Right ventricle myocardium superior (tissue), 1 donor: Measurements from ENCODE around the gene STYK1. TPM values are rescaled to one million over a fixed set of nuclear protein-coding genes. Genes with fewer than 3 reads are reported as not detected.
"Not testable (repeated sequence)": the region's sequence is repeated elsewhere in the genome, so short reads cannot be mapped to it uniquely, and the experiment has no call there.

Experiments
- ATAC-seq: fragments of 200-7000 bp; cut with Tn5 transposase; one replicate; pipeline ENCODE4 v1.9.1; 2020; ENCODE audit warnings: mild to moderate bottlenecking; ENCODE audit not compliant: poor library complexity
- DNase-seq: peaks from one replicate; pipeline ENCODE4 v3.0.0-alpha.2; 2020
- intact Hi-C: fragments of 100-400 bp; cut with DNase I; formaldehyde crosslinking; loops from one replicate; pipeline ENCODE4 v1.11.2; 2022
- total RNA-seq: library from RNA; stranded (reverse); fragmentation: NEBNext Ultra II Directional; extraction: Animal tissue kit (Norgen Biotek cat#: 25700); gene quantifications from one replicate; pipeline ENCODE4 v1.2.1, GENCODE V29; 2021
- donor health status: DM: no; HTN: yes; CAD: no; lungs with severe emphysema.

Gene STYK1
- total RNA-seq, 1 donor from 2014 or later = not detected

GRCh38 chr12:10635306-10635705, 38.5 kb downstream of the STYK1 start:
- no peak for ATAC-seq
- intact Hi-C loops = no loop called here
- DNase-seq = no peak

DNA sequence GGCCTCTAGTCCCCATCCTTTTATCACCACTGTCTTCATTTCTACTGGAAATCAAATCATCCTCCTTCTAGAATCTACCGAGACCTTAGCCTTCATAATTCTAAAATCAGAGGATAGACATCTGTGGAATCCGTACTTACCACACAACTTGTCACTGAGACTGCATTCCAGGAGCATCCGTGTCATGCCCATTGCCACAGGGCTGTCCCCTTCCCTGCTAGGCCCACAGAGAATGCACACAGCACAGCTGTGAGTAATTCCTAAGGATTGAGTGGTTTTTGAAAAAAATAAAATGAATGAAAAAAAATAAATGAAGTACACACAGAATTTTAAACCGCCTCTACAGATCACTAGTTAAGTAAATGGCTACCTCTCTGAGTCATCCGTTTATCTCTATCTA, 39.4 kb downstream of the STYK1 start:
- no peak for ATAC-seq
- no peak for DNase-seq
- intact Hi-C loops = no loop called here

GRCh38 chr12:10633541-10633940, 40.3 kb downstream of the STYK1 start:
- ATAC-seq = no peak
- DNase-seq = no peak
- intact Hi-C loops = no loop called here

DNA sequence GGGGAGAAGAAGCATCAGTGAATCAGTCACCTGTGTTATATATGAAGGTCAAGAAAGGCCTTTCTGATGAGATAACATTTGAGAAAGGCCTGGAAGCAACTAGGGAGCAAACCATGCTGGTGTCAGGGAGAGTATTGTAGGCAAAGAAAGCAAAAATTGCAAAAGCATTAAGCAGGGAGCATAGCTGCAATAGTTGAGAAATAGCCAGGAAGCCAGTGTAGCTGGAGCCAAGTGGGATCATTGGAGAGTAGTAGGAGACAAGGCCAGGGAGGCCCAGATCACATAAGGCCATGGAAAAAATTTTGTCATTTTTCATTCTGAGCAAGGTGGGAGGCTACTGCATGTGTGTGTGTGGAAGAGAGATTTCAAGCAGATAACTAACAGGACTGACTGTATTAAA, 41.6 kb downstream of the STYK1 start:
- intact Hi-C loops = no loop called here
- ATAC-seq (no peak), DNase-seq (no peak)

DNA sequence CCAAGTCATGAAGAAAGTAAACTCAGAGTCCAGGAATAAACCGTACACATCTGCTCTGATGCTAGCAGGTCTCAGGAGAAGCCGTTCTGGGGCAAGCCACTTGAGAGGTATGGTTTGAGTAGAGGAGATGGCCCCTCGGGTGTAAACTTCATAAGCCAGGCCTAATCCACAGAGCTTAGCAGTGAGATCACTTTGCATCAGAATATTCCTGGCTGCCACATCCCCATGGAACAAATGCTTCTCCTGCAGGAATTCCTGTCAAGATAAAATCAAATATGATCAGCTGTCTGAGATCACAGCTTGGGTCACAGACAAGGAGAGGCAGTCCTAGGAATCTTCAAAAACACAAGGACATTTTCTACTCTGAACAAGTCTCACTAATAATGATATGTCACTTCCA, 49.2 kb downstream of the STYK1 start:
- DNase-seq (no peak), ATAC-seq (no peak)
- intact Hi-C loops = no loop called here

DNA sequence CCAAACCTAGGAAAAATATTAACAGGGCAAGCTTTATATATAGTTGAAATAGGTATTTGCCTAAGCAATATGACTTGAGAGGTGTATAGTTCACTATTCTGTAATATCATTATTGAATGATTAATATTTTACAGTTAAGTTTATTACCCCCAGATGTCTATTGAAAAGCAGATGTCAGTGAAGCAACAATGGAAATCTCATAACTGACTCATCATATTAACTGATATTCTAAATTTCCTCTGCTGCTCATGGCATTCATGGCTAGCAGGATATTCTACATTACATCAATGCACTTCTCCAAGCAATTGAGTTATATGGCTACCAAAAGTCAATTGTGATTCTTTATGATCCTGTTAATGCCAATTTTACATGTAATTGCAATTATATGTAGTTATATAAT, 50.7 kb downstream of the STYK1 start:
- intact Hi-C loops = no loop called here
- no peak for ATAC-seq

DNA sequence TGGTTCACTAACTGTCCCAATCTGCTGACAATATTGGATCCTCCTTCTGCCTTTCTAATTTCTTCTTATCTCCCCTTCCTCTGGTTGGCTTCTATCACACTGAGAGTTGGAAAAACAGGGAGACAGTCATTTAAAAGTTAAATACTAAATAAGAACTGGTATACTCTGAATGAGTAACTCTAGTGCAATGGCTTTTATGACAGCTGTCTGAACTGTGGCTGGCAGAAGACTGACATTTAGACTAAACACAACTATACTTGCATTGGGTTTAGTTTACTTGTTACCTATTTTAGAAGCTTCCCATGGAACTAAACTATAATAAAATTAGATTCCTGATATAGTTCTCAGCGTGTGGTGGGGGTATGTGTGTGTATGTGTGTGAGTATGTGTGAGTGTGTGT, 52.6 kb downstream of the STYK1 start:
- ATAC-seq (no peak), DNase-seq (no peak)
- intact Hi-C loops = no loop called here

More for the DNA sequence above, 50.7 kb downstream of the STYK1 start:
- no peak for DNase-seq

DNA sequence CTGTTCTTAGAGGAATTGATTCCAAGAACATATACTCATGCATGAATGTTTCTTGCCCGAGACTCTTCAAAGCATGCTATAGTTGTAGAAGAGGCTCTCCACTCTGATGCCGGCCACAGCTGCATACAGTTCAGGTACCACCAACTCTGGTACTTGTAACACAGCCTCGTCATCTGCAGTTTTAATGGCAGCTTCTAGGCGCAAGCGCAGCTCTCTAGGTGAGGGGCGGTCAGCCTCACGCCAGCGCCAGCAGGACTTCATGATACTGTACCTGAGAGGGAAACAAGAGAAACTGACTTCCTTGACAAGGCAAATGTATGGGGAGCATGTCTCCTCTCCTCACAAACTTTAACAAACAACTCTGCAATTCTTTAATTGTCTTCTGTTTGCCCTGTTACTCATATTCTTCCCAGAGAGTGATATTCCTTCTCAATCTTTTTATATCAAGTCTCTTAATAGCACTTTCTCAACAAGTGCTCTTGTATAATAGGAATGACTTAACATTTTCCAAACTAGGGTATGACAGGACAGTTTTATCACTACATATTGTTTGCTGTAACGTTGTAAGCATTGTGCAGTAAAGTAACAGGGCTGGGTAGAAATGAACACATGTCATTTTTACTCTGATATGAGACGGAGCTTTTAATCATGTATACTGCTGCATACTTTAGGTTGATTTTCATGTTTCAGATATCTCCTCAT, 53.6 kb downstream of the STYK1 start:
- intact Hi-C loops = no loop called here

GRCh38 chr12:10618338-10618987, 55.4 kb downstream of the STYK1 start:
- ATAC-seq = no peak
- intact Hi-C loops = no loop called here

More for the DNA sequence above, 53.6 kb downstream of the STYK1 start:
- no peak for ATAC-seq
- DNase-seq = no peak

GRCh38 chr12:10617863-10618262, 56.0 kb downstream of the STYK1 start:
- ATAC-seq (no peak), DNase-seq (no peak)
- intact Hi-C loops = no loop called here

More at GRCh38 chr12:10618338-10618987, 55.4 kb downstream of the STYK1 start:
- no peak for DNase-seq

GRCh38 chr12:10615532-10615931, 58.3 kb downstream of the STYK1 start:
- no peak for DNase-seq
- no peak for ATAC-seq
- intact Hi-C loops = no loop called here

GRCh38 chr12:10614056-10614370, 59.8 kb downstream of the STYK1 start:
- DNase-seq (no peak), ATAC-seq (no peak)
- intact Hi-C loops = loop anchor here (5.0 kb wide), 1 partner anchor 138 kb away; no protein-coding TSS in a partner anchor

DNA sequence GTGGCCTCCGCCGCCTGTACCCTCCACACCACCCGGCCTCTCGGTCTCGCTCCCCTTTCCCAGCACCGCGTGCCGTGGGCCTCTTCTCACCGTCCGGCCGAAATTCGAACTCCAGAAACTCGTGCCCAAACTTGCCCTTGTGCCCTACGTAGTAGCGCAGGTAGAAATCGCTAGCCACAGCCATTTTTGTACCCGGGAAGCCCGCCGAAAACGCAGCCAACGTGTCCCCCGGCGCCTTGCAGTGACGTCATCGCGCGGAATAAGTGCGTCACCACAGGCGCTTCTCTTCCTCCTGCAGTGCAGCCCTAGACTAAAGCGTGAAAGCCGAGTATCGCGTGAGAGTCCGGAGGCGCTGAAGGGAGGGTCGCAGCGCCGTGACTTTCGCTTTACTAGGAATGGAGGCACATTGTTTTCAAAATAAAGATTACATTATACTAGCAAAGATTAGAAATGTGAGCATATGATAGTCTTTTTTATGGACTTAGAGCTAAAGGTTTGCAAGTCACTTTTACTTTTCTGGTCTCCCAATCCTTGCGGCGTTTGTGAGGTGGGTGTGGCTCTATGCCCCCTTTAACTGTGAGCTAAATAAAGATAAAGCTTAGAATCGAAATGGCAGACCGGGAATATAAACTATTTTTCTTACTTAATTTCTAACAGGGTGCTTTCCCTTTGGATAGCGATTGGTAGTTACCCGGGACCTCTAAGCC, 60.4 kb downstream of the STYK1 start, which contains the start of gene MAGOHB:
Gene MAGOHB (minus strand): TSS at position 261 of the 707 bp plus-strand sequence. CDS start 77 bp downstream, at position 184.
- intact Hi-C loops = loop anchor here (5.0 kb wide), 1 partner anchor 139 kb away; no protein-coding TSS in a partner anchor
- peak; percentile 100 for ATAC-seq
- DNase-seq = peak; percentile 97

- ATAC-seq (peak; percentile 6), DNase-seq (no peak)
- intact Hi-C loops = loop anchor here (5.0 kb wide), 1 partner anchor 139 kb away; no protein-coding TSS in a partner anchor
Measured at GRCh38 chr12:10612984-10613348, 60.9 kb downstream of the STYK1 start.

DNA sequence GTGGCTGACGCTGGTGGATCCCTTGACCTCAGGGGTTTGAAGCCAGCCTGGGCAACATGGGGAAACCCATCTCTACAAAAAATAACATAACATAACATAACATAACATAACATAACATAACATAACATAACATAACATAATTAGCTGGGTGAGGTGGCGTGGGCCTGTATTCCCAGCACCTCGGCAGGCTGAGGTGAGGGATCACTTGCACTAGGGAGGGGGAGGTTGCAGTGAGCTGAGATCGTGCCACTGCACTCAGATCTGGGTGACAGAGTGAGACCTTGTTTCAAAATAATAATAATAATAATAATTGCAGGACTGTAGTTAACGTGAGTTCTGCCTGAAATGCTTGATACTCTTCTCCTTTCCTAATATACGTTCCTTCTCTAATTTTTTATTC, 61.7 kb downstream of the STYK1 start:
- DNase-seq (no peak), ATAC-seq (no peak)
- intact Hi-C loops = loop anchor here (5.0 kb wide), 1 partner anchor 140 kb away; no protein-coding TSS in a partner anchor

- not testable (repeated sequence) for DNase-seq, ATAC-seq
- intact Hi-C loops = loop anchor here (5.0 kb wide), 1 partner anchor 141 kb away; no protein-coding TSS in a partner anchor
Measured at GRCh38 chr12:10611258-10611657, 62.6 kb downstream of the STYK1 start.

DNA sequence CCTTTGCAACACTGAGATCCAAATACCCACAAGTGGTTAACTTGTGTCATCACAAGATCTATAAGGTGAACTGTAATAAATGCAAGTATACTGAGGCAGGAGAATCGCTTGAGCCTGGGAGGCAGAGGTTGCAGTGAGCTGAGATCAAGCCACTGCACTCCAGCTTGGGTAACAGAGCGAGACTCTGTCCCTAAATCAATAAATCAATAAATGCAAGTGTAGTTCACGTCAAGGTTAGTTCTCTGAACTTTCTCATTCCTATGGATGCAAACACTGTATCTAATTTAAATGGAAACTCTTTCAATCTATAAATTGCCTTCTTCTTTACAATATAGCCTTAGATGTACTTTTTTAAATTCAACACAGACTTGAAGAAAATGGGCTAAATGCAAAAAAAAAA, 63.7 kb downstream of the STYK1 start:
- ATAC-seq (no peak), DNase-seq (no peak)
- intact Hi-C loops = loop anchor here (5.0 kb wide), 1 partner anchor 142 kb away; no protein-coding TSS in a partner anchor

DNA sequence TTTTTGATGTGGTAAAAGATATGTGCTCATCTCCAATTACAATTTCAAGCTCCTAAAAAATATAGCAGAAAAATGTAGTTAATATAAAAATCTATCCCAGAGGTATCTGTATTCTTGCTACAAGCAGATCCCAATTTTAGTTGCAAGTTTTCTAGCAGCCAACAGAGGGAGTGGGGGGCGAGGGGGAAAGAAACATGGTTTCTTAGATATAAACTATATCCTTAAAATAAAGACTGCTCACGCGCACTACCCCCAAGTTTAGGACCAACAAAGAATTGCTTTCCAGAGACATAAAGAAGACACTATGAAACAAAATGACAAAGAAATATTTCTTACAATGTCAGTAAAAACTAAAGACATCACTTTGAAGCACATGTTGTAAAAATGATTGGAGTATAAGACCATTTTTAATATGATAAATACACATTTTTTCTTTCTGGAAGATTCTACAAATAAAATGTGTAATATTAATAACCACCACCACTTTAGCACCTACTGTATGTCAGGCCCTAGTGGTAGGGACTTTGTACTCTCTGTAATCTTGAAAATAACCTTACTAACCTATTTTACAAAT, 65.9 kb downstream of the STYK1 start:
- ATAC-seq (no peak), DNase-seq (no peak)
- intact Hi-C loops = no loop called here

DNA sequence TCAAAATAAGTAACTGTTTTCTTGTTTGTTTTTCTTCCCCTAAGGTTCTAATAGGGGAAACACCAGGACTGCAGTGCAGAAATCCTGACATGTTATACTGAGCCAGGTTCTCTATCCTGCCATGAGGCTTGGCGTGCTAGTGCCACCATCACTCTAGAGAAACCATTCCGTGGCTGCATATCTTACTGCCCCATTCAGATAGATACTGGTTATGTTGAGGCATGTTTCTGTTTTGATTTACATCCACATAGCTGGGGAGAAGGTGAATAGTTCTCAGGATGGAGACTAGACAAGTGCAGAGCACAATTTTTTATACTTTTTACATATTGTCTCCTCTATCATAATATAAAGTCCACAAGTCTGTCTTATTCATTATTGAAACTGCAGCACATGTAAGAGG, 72.0 kb downstream of the STYK1 start:
- intact Hi-C loops = no loop called here
- DNase-seq (no peak), ATAC-seq (no peak)
